HepG2 (cell line): ENCODE measurements around the gene ITPK1. TPM values are rescaled to one million over a fixed set of nuclear protein-coding genes. Genes with fewer than 3 reads are reported as not detected.

Source experiments
- ARNTL ChIP-seq: sonication (generic); formaldehyde crosslinking; IDR thresholded peaks from 2 replicates; pipeline ENCODE4 v1.4.0; 2020; ENCODE audit warnings: mild to moderate bottlenecking, missing genetic modification reagents
- ATF1 ChIP-seq: IDR thresholded peaks from 2 replicates; pipeline ENCODE4 v1.6.1; 2016; ENCODE audit warnings: mild to moderate bottlenecking, control low read depth
- LCORL ChIP-seq, 2 experiments: fragments of 450-650 bp in 1 of 2; sonication (generic) in 1 of 2; formaldehyde crosslinking in 1 of 2; IDR thresholded peaks; 2 replicates each; pipeline versions ENCODE4 v1.5.0 to v1.6.1; 2017 to 2020; ENCODE audit warnings: antibody characterized with exemption in 1 of 2, missing genetic modification reagents in 1 of 2
- MYC ChIP-seq: sonication (generic); formaldehyde crosslinking; IDR thresholded peaks from 2 replicates; pipeline ENCODE4 v1.9.0; 2021; ENCODE audit warnings: missing genetic modification reagents, borderline replicate concordance
- NCOA2 ChIP-seq: sonication (generic); formaldehyde crosslinking; IDR thresholded peaks from 2 replicates; pipeline ENCODE4 v1.8.0; 2022; ENCODE audit warnings: inconsistent platforms
- SKI ChIP-seq: fragments of 450-650 bp; IDR thresholded peaks from one replicate; pipeline ENCODE4 v1.6.1; 2018; ENCODE audit warnings: mild to moderate bottlenecking; ENCODE audit not compliant: partially characterized antibody
- SRSF9 ChIP-seq: fragments of 200-400 bp; formaldehyde crosslinking; IDR thresholded peaks from 2 replicates; pipeline ENCODE4 v1.6.1; 2018; ENCODE audit warnings: borderline replicate concordance, mild to moderate bottlenecking, low read depth, low read length; ENCODE audit not compliant: insufficient read depth, poor library complexity, severe bottlenecking
- TEAD3 ChIP-seq: optimal IDR thresholded peaks from 2 replicates; pipeline ENCODE3; 2016; ENCODE audit warnings: borderline replicate concordance
- TP53 ChIP-seq: sonication (generic); formaldehyde crosslinking; conservative IDR thresholded peaks from 2 replicates; pipeline ENCODE4 v1.4.0; 2020; ENCODE audit warnings: missing genetic modification reagents
- ZBTB21 ChIP-seq: sonication (generic); formaldehyde crosslinking; IDR thresholded peaks from 2 replicates; pipeline ENCODE4 v1.4.0; 2020; ENCODE audit warnings: missing genetic modification reagents
- ZBTB7A ChIP-seq: sonication (generic); formaldehyde crosslinking; IDR thresholded peaks from 2 replicates; pipeline ENCODE4 v1.8.0; 2022; ENCODE audit warnings: mild to moderate bottlenecking, missing genetic modification reagents
- ZNF24 ChIP-seq: fragments of 450-650 bp; IDR thresholded peaks from 2 replicates; pipeline ENCODE4 v1.6.1; 2017; ENCODE audit warnings: antibody characterized with exemption, mild to moderate bottlenecking
- ZNF329 ChIP-seq: sonication (generic); formaldehyde crosslinking; IDR thresholded peaks from 2 replicates; pipeline ENCODE4 v1.9.0; 2021; ENCODE audit warnings: low read depth, mild to moderate bottlenecking, missing genetic modification reagents
- ZNF331 ChIP-seq: sonication (generic); formaldehyde crosslinking; IDR thresholded peaks from 2 replicates; pipeline ENCODE4 v1.4.0; 2020; ENCODE audit warnings: missing genetic modification reagents
- ZNF619 ChIP-seq: sonication (generic); formaldehyde crosslinking; IDR thresholded peaks from 2 replicates; pipeline ENCODE4 v1.4.0; 2020; ENCODE audit warnings: mild to moderate bottlenecking, missing genetic modification reagents
- ZNF776 ChIP-seq: sonication (generic); formaldehyde crosslinking; IDR thresholded peaks from 2 replicates; pipeline ENCODE4 v1.4.0; 2020; ENCODE audit warnings: mild to moderate bottlenecking, missing genetic modification reagents
- ZSCAN21 ChIP-seq: sonication (generic); formaldehyde crosslinking; IDR thresholded peaks from 2 replicates; pipeline ENCODE4 v1.8.0; 2022; ENCODE audit warnings: mild to moderate bottlenecking, missing genetic modification reagents, moderate library complexity, borderline replicate concordance
- polyA plus RNA-seq, 8 experiments: library from polyadenylated mRNA; depleted of rRNA in 3 of 8; stranded (reverse) in 7 of 8; unstranded in 1 of 8; fragments of >200 nt; fragmentation: Illumina TruSeq in 4 of 8; extraction: Trizol in 4 of 8; gene quantifications; 2 replicates each; pipeline versions ENCODE4 v1.2.1 to v1.2.3, GENCODE V29; 2011 to 2016; ENCODE audit warnings: low read depth in 4 of 8, missing spikeins in 1 of 8, mixed read lengths in 1 of 8; ENCODE audit not compliant: insufficient read depth in 1 of 8
- total RNA-seq, 5 experiments: library from RNA; depleted of rRNA; stranded (reverse); fragments of >200 nt; fragmentation: Illumina TruSeq; extraction: Trizol; gene quantifications; 2 replicates each; pipeline ENCODE4 v1.2.3, GENCODE V29; 2016; ENCODE audit warnings: low read depth in 1 of 5
- TF ChIP-seq, protein P1 (sequence below): IDR thresholded peaks from 2 replicates; pipeline ENCODE4 v1.6.1; 2016
- TF ChIP-seq, protein P2 (sequence below): sonication (generic); formaldehyde crosslinking; IDR thresholded peaks from 2 replicates; pipeline ENCODE4 v1.8.1; 2023; ENCODE audit warnings: mild to moderate bottlenecking, moderate library complexity, missing genetic modification reagents
- TF ChIP-seq, protein P3 (sequence below): IDR thresholded peaks from 2 replicates; pipeline ENCODE4 v1.6.1; 2018; ENCODE audit warnings: missing genetic modification reagents, mild to moderate bottlenecking, missing compliant biosample characterization
- TF ChIP-seq, protein P4 (sequence below): sonication (generic); formaldehyde crosslinking; conservative IDR thresholded peaks from 2 replicates; pipeline ENCODE4 v1.8.1; 2023; ENCODE audit warnings: missing genetic modification reagents
- TF ChIP-seq, protein P5 (sequence below): sonication (generic); formaldehyde crosslinking; IDR thresholded peaks from 2 replicates; pipeline ENCODE4 v1.4.0; 2020; ENCODE audit warnings: missing genetic modification reagents
- TF ChIP-seq, protein P6 (sequence below): sonication (generic); formaldehyde crosslinking; IDR thresholded peaks from 2 replicates; pipeline ENCODE4 v1.5.1; 2020; ENCODE audit warnings: mild to moderate bottlenecking, missing genetic modification reagents, borderline replicate concordance

ITPK1 gene
- total and polyA plus RNA-seq, 2 of the 13 experiments (the other 11 are each of a cell fraction or from before 2014, with no cell fraction given) = 20.5 to 47.5 TPM

DNA sequence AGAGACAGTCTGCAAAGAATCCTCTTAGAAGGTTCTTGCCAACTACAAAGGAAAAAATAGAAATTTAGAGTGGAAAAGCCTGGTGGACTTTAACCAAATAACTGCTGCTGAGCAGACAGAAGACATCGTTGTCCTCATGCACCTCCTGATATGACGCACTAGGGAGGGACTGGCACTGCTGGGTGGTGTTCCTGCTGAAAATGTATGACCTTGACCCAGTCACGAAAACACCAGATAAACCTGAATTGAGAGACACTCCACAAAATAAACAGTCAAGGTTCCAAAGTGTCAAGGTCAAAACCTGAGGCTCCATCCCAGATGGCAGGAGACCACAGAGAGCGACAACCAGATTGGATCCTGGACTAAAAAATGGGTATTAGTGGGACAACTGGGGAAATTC, 130.8 kb downstream of the ITPK1 start (continued):
- TF ChIP-seq, protein P1, sequence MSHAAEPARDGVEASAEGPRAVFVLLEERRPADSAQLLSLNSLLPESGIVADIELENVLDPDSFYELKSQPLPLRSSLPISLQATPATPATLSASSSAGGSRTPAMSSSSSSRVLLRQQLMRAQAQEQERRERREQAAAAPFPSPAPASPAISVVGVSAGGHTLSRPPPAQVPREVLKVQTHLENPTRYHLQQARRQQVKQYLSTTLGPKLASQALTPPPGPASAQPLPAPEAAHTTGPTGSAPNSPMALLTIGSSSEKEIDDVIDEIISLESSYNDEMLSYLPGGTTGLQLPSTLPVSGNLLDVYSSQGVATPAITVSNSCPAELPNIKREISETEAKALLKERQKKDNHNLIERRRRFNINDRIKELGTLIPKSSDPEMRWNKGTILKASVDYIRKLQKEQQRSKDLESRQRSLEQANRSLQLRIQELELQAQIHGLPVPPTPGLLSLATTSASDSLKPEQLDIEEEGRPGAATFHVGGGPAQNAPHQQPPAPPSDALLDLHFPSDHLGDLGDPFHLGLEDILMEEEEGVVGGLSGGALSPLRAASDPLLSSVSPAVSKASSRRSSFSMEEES (CRISPR knock-in tag) = peak; percentile 71
- TF ChIP-seq ZNF329 (no peak), SKI (peak; percentile 100), NCOA2 (CRISPR knock-in tag) (peak; percentile 94), MYC (CRISPR knock-in tag) (peak; percentile 48; the same call in 1 of the 2 replicates), ZNF776 (no peak), ZSCAN21 (0 out of 2 replicates have a peak, but pooled peaks have one; percentile 34), TP53 (no peak), TEAD3 (peak; percentile 75), ZBTB7A (CRISPR knock-in tag) (no peak), ARNTL (CRISPR knock-in tag) (peak; percentile 88), ZNF24 (peak; percentile 24; the same call in 1 of the 2 replicates), LCORL (IDR thresholded peaks at IDR 0.05) (no peak), LCORL (CRISPR knock-in tag; IDR thresholded peaks at IDR 0.05) (peak; percentile 88), ZNF331 (CRISPR knock-in tag) (peak; percentile 84), ZBTB21 (CRISPR knock-in tag) (peak; percentile 85), ZNF619 (no peak), SRSF9 (no peak), ATF1 (peak; percentile 64)
- TF ChIP-seq, protein P2, sequence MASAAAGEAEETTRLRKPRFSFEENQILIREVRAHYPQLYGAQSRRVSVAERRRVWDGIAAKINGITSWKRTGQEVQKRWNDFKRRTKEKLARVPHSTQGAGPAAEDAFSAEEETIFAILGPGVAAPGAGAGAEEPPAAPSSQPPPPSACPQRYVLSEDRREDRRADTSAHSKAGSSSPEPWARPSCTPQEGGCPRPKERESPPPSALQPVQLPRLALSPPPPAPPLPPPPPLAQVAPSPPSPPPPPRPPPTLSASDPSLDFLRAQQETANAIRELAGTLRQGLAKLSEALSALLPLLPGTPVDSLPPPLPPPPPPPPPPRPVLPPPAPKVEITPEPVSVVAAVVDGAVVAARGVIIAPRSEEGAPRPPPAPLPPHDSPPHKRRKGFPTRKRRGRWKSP (CRISPR knock-in tag) = no peak
- TF ChIP-seq, protein P3, sequence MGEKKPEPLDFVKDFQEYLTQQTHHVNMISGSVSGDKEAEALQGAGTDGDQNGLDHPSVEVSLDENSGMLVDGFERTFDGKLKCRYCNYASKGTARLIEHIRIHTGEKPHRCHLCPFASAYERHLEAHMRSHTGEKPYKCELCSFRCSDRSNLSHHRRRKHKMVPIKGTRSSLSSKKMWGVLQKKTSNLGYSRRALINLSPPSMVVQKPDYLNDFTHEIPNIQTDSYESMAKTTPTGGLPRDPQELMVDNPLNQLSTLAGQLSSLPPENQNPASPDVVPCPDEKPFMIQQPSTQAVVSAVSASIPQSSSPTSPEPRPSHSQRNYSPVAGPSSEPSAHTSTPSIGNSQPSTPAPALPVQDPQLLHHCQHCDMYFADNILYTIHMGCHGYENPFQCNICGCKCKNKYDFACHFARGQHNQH (CRISPR knock-in tag) = peak; percentile 98
- TF ChIP-seq, protein P4, sequence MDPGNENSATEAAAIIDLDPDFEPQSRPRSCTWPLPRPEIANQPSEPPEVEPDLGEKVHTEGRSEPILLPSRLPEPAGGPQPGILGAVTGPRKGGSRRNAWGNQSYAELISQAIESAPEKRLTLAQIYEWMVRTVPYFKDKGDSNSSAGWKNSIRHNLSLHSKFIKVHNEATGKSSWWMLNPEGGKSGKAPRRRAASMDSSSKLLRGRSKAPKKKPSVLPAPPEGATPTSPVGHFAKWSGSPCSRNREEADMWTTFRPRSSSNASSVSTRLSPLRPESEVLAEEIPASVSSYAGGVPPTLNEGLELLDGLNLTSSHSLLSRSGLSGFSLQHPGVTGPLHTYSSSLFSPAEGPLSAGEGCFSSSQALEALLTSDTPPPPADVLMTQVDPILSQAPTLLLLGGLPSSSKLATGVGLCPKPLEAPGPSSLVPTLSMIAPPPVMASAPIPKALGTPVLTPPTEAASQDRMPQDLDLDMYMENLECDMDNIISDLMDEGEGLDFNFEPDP = no peak
- TF ChIP-seq, protein P5, sequence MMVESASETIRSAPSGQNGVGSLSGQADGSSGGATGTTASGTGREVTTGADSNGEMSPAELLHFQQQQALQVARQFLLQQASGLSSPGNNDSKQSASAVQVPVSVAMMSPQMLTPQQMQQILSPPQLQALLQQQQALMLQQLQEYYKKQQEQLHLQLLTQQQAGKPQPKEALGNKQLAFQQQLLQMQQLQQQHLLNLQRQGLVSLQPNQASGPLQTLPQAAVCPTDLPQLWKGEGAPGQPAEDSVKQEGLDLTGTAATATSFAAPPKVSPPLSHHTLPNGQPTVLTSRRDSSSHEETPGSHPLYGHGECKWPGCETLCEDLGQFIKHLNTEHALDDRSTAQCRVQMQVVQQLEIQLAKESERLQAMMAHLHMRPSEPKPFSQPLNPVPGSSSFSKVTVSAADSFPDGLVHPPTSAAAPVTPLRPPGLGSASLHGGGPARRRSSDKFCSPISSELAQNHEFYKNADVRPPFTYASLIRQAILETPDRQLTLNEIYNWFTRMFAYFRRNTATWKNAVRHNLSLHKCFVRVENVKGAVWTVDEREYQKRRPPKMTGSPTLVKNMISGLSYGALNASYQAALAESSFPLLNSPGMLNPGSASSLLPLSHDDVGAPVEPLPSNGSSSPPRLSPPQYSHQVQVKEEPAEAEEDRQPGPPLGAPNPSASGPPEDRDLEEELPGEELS (CRISPR knock-in tag) = peak; percentile 93
- TF ChIP-seq, protein P6, sequence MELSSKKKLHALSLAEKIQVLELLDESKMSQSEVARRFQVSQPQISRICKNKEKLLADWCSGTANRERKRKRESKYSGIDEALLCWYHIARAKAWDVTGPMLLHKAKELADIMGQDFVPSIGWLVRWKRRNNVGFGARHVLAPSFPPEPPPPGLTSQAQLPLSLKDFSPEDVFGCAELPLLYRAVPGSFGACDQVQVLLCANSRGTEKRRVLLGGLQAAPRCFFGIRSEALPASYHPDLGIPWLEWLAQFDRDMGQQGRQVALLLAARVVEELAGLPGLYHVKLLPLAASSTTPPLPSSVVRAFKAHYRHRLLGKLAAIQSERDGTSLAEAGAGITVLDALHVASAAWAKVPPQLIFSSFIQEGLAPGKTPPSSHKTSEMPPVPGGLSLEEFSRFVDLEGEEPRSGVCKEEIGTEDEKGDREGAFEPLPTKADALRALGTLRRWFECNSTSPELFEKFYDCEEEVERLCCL (CRISPR knock-in tag) = no peak
